ENCODE data around the gene CARMIL3.

DNA sequence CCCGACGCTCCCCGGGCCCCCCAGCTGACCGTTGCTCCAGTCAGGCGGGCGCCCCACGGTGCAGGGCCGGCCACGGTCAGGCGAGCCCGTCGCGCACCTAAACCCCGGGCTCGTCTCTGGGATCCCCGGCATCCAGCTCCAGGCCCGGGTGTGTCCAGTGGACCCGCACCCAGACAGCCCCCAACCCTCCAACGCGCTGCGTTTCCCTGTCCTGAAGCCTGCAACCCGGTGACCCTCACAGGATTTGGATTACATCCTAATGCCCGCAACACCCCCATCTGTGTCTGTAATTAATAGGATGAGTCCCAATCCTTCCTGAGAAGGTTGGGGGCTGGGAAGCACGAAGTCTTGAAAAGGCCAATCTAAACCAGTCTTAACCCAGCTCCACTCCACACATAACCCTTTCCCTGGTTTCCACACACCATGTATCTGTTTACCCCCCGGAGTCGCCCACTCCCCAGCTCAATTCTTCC lies 30.0 kb downstream of the CARMIL3 start:
- TF ChIP-seq, protein P1, sequence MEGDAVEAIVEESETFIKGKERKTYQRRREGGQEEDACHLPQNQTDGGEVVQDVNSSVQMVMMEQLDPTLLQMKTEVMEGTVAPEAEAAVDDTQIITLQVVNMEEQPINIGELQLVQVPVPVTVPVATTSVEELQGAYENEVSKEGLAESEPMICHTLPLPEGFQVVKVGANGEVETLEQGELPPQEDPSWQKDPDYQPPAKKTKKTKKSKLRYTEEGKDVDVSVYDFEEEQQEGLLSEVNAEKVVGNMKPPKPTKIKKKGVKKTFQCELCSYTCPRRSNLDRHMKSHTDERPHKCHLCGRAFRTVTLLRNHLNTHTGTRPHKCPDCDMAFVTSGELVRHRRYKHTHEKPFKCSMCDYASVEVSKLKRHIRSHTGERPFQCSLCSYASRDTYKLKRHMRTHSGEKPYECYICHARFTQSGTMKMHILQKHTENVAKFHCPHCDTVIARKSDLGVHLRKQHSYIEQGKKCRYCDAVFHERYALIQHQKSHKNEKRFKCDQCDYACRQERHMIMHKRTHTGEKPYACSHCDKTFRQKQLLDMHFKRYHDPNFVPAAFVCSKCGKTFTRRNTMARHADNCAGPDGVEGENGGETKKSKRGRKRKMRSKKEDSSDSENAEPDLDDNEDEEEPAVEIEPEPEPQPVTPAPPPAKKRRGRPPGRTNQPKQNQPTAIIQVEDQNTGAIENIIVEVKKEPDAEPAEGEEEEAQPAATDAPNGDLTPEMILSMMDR (conservative IDR thresholded peaks at IDR 0.05; ENCODE audit: low read depth, low read length) = no peak
- TF ChIP-seq EZH2phosphoT487 (IDR thresholded peaks at IDR 0.05; ENCODE audit: borderline replicate concordance, low read length) (no peak), EZH2 (IDR thresholded peaks at IDR 0.05; ENCODE audit: low read length, unreplicated experiment) (no peak)
